Measurements from ENCODE around the gene ICAM3. TPM values are rescaled to one million over a fixed set of nuclear protein-coding genes. Genes with fewer than 3 reads are reported as not detected.

The ICAM3 gene
- total and polyA plus RNA-seq, 10 of the 15 experiments (the other 5 are each of a cell fraction or from before 2014, with no cell fraction given): 5.5 to 152 (median 90.7) TPM

DNA sequence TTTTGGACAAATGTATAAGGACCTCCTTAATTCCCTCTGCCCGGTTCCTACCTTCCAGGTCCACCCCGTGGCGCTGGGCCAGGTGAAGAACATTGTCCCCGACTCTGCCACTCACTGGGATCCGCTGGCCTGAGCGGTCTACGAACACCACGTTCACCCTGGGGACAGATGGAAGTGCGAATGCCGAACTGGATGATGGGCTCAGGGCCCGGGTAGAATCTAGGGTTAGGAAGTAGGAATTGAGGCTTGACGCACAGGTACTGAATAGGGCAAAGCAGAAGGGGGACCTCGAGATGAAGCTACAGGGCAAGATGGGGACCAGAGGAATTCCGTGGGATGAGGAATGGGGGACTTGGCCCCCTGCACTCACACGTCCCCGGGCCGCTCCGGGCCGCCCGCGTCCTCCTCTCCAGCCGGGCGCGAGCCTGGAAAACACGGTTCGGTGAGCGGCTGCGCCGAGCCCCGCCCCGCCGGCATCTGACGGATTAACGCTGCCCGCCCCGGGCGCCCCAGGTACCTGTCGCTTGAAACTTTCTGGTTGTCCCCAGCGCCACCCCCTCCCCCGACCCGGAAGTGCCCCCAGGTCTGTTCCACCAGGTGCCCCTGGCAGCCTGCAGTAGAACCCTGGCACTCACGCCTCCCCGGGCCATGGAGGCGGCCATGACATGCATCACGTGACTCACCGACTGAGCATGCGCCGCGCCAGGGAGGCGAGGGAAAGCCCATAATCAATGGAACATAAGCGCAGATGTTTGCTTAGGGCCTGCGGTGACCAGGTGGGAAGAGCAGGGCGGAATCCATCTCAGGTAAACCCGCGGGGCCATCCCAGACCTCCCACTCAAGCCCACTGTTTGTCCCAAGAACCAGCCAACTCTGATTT is 23.8 kb downstream of the ICAM3 start, which contains the start of gene FDX2 (continued):
- TF ChIP-seq, protein P1, sequence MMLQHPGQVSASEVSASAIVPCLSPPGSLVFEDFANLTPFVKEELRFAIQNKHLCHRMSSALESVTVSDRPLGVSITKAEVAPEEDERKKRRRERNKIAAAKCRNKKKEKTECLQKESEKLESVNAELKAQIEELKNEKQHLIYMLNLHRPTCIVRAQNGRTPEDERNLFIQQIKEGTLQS (IDR thresholded peaks at IDR 0.05; ENCODE audit: borderline replicate concordance, extremely low read depth, low read depth, low read length): peak; percentile 95
- TF ChIP-seq, protein P2, sequence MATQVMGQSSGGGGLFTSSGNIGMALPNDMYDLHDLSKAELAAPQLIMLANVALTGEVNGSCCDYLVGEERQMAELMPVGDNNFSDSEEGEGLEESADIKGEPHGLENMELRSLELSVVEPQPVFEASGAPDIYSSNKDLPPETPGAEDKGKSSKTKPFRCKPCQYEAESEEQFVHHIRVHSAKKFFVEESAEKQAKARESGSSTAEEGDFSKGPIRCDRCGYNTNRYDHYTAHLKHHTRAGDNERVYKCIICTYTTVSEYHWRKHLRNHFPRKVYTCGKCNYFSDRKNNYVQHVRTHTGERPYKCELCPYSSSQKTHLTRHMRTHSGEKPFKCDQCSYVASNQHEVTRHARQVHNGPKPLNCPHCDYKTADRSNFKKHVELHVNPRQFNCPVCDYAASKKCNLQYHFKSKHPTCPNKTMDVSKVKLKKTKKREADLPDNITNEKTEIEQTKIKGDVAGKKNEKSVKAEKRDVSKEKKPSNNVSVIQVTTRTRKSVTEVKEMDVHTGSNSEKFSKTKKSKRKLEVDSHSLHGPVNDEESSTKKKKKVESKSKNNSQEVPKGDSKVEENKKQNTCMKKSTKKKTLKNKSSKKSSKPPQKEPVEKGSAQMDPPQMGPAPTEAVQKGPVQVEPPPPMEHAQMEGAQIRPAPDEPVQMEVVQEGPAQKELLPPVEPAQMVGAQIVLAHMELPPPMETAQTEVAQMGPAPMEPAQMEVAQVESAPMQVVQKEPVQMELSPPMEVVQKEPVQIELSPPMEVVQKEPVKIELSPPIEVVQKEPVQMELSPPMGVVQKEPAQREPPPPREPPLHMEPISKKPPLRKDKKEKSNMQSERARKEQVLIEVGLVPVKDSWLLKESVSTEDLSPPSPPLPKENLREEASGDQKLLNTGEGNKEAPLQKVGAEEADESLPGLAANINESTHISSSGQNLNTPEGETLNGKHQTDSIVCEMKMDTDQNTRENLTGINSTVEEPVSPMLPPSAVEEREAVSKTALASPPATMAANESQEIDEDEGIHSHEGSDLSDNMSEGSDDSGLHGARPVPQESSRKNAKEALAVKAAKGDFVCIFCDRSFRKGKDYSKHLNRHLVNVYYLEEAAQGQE (IDR thresholded peaks at IDR 0.05; ENCODE audit: low read depth, low read length): no peak
- TF ChIP-seq SMC3 (IDR thresholded peaks at IDR 0.05; ENCODE audit: borderline replicate concordance, low read length) (no peak), DPF2 (IDR thresholded peaks at IDR 0.05) (0 out of 2 replicates have a peak, but pooled peaks have one; percentile 30), ZNF217 (IDR thresholded peaks at IDR 0.05) (no peak), RB1 (IDR thresholded peaks at IDR 0.05; ENCODE audit: borderline replicate concordance) (peak; percentile 47; the same call in 1 of the 2 replicates), MTA3 (IDR thresholded peaks at IDR 0.05; ENCODE audit: borderline replicate concordance, low read length) (peak; percentile 47; the same call in 1 of the 2 replicates), RCOR1 (conservative IDR thresholded peaks at IDR 0.05; ENCODE audit: low read depth, low read length) (no peak), CBFB (IDR thresholded peaks at IDR 0.05; ENCODE audit: low read depth) (peak; percentile 45; the same call in 1 of the 2 replicates), FOS (IDR thresholded peaks at IDR 0.05; ENCODE audit: borderline replicate concordance, extremely low read depth, insufficient read length) (no peak), SMARCA5 (IDR thresholded peaks at IDR 0.05) (no peak), NRF1 (conservative IDR thresholded peaks at IDR 0.05; ENCODE audit: low read depth, low read length) (peak; percentile 70), SPI1 (IDR thresholded peaks at IDR 0.05; ENCODE audit: borderline replicate concordance, insufficient read depth, low read depth, low read length) (no peak), YBX1 (IDR thresholded peaks at IDR 0.05) (no peak), WRNIP1 (IDR thresholded peaks at IDR 0.05; ENCODE audit: borderline replicate concordance, low read depth, low read length) (no peak), SMAD1 (IDR thresholded peaks at IDR 0.05; ENCODE audit: low read depth, partially characterized antibody) (no peak), HCFC1 (IDR thresholded peaks at IDR 0.05; ENCODE audit: low read length) (peak; percentile 61), SREBF1 (IDR thresholded peaks at IDR 0.05; ENCODE audit: low read length) (no peak)
- TF ChIP-seq, protein P3, sequence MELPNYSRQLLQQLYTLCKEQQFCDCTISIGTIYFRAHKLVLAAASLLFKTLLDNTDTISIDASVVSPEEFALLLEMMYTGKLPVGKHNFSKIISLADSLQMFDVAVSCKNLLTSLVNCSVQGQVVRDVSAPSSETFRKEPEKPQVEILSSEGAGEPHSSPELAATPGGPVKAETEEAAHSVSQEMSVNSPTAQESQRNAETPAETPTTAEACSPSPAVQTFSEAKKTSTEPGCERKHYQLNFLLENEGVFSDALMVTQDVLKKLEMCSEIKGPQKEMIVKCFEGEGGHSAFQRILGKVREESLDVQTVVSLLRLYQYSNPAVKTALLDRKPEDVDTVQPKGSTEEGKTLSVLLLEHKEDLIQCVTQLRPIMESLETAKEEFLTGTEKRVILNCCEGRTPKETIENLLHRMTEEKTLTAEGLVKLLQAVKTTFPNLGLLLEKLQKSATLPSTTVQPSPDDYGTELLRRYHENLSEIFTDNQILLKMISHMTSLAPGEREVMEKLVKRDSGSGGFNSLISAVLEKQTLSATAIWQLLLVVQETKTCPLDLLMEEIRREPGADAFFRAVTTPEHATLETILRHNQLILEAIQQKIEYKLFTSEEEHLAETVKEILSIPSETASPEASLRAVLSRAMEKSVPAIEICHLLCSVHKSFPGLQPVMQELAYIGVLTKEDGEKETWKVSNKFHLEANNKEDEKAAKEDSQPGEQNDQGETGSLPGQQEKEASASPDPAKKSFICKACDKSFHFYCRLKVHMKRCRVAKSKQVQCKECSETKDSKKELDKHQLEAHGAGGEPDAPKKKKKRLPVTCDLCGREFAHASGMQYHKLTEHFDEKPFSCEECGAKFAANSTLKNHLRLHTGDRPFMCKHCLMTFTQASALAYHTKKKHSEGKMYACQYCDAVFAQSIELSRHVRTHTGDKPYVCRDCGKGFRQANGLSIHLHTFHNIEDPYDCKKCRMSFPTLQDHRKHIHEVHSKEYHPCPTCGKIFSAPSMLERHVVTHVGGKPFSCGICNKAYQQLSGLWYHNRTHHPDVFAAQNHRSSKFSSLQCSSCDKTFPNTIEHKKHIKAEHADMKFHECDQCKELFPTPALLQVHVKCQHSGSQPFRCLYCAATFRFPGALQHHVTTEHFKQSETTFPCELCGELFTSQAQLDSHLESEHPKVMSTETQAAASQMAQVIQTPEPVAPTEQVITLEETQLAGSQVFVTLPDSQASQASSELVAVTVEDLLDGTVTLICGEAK (IDR thresholded peaks at IDR 0.05; ENCODE audit: borderline replicate concordance): no peak
- TF ChIP-seq, protein P4, sequence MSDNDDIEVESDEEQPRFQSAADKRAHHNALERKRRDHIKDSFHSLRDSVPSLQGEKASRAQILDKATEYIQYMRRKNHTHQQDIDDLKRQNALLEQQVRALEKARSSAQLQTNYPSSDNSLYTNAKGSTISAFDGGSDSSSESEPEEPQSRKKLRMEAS (IDR thresholded peaks at IDR 0.05; ENCODE audit: low read depth, low read length): peak; percentile 99
